Brain microvascular endothelial cell (primary cell): ENCODE results near the gene AP3S1.

Experiments used
- DNase-seq: peaks from one replicate; pipeline ENCODE4 v3.0.0-alpha.2; 2020
- H3K27ac ChIP-seq: fragments of 250-450 bp; sonication (Bioruptor Pico); 2 replicates; pipeline ENCODE4 v1.5.1; 2020; ENCODE audit warnings: mild to moderate bottlenecking, moderate library complexity
- H3K27me3 ChIP-seq: fragments of 250-450 bp; sonication (Bioruptor Pico); replicated peaks from 2 replicates; pipeline ENCODE4 v1.5.1; 2020; ENCODE audit warnings: mild to moderate bottlenecking
- H3K36me3 ChIP-seq: fragments of 250-450 bp; sonication (Bioruptor Pico); replicated peaks from 2 replicates; pipeline ENCODE4 v1.5.1; 2020; ENCODE audit warnings: mild to moderate bottlenecking
- H3K4me3 ChIP-seq: 2 replicates; pipeline ENCODE4 v1.5.1; 2011; ENCODE audit warnings: low read depth, mild to moderate bottlenecking, control low read depth, low read length, moderate library complexity
- CTCF ChIP-seq: IDR thresholded peaks from 2 replicates; pipeline ENCODE4 v1.5.1; 2011; ENCODE audit warnings: low read depth, mild to moderate bottlenecking, moderate library complexity, low read length, control low read depth, inconsistent platforms; ENCODE audit errors: missing control alignments
- in situ Hi-C: cut with HindIII; loops from 2 replicates; pipeline ENCODE4 v1.10.0; 2017; ENCODE audit warnings: low sequenced_read_pairs, low pct_ligation_motif_present

The AP3S1 gene

GRCh38 chr5:115841382-115842088 is at the start of gene AP3S1, which contains the start of gene ATG12:
Gene AP3S1 (plus strand): TSS chr5:115841935. CDS start chr5:115842038, 103 bp downstream.
Gene ATG12 (minus strand): TSS chr5:115841565. CDS start chr5:115841552, 13 bp downstream.
- Histone ChIP-seq H3K27me3 (no peaks in the 10 kb centered on the region), H3K27ac (peak within 1 kb of the TSS; percentile 88), H3K36me3 (peaks cover under 1% of the 10 kb centered on the region), H3K4me3 (peak within 1 kb of the TSS; percentile 86)
- DNase-seq = peak; percentile 89
- TF ChIP-seq CTCF = no peak
- in situ Hi-C loops = no loop called here

GRCh38 chr5:115795700-115796099 is 46.0 kb upstream of the AP3S1 start:
- Histone ChIP-seq H3K27ac (no peak overlapping the region), H3K36me3 (no peaks in the 10 kb centered on the region), H3K4me3 (no peak overlapping the region), H3K27me3 (no peaks in the 10 kb centered on the region)
- in situ Hi-C loops = no loop called here
- no peak for TF ChIP-seq CTCF
- DNase-seq = no peak

DNA sequence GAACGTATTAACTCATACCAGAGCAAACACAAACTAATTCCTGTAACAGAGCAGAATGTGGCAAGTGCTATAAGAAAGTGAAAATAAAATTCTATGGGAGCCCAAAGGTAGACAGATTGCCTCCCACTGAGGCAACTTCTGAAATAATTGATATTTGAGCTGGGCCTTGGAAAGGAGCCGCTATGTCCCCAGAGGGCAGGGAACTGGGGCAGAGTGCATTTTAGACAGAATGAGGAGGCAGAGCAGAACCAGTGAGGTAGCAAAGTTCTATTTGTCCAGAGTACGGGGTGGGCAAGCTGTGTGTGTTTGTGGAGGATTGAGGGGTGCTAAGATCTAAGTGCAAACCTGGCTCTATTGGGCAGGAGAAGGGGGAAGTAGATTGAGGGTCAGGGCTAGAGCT is 45.1 kb upstream of the AP3S1 start:
- TF ChIP-seq CTCF = no peak
- Histone ChIP-seq H3K27me3 (no peaks in the 10 kb centered on the region), H3K4me3 (no peak overlapping the region), H3K36me3 (no peaks in the 10 kb centered on the region), H3K27ac (no peak overlapping the region)
- in situ Hi-C loops = no loop called here
- no peak for DNase-seq

DNA sequence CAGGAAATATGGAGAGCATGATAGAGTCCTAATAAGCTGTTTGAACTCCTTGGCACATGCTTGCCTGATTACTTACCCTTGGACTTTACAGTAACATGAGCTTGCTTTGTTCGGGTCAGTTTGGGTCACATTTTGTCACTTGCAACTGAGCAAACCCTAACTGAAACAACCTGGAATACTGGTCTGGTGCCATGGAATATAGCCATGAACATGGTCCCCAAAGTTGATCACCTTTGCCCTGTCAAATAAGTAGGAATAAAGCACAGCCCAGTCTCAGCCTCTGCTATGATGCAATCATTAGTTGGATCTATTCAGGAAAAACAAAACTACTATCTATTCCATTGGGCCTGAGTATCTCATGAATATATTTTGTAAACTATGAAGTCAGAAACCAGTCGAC is 43.5 kb upstream of the AP3S1 start:
- Histone ChIP-seq H3K36me3 (no peaks in the 10 kb centered on the region), H3K27ac (no peak overlapping the region), H3K4me3 (no peak overlapping the region), H3K27me3 (no peaks in the 10 kb centered on the region)
- in situ Hi-C loops = no loop called here
- no peak for TF ChIP-seq CTCF
- no peak for DNase-seq

DNA sequence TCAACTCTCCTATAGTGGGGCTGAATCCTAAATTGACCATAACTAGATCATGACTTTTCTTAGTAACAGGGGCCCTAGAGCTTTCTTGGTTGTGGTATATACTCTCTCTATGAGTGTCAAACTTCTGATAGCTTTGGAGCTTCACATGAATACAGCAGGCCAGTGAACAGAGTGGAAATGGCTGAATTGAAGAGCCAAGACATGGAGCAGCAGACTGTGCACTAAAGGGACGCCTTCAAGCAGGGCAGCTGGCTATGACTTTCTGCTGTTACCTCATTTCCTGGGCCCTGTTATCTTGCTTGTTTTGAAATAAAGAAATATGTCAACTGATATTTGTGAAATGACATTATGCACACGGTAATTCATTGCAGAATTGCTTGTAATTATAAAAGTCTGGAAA is 41.6 kb upstream of the AP3S1 start:
- H3K4me3 ChIP-seq = no peak overlapping the region
- in situ Hi-C loops = no loop called here
- no peaks in the 10 kb centered on the region for H3K36me3 ChIP-seq
- TF ChIP-seq CTCF = no peak
- DNase-seq = no peak
- no peaks in the 10 kb centered on the region for H3K27me3 ChIP-seq
- H3K27ac ChIP-seq = no peak overlapping the region

- no peak overlapping the region for H3K4me3 ChIP-seq
- no peaks in the 10 kb centered on the region for H3K36me3 ChIP-seq
- no peak for TF ChIP-seq CTCF
- in situ Hi-C loops = no loop called here
- DNase-seq = no peak
- H3K27ac ChIP-seq = no peak overlapping the region
- no peaks in the 10 kb centered on the region for H3K27me3 ChIP-seq
Measured at GRCh38 chr5:115801152-115801551, 40.6 kb upstream of the AP3S1 start.
